HG03280 (cell line): ENCODE results near the gene JOSD1.

Experiments used
- ATAC-seq: cut with Tn5 transposase; IDR thresholded peaks from one replicate; pipeline ENCODE4 v1.9.1; 2021; ENCODE audit warnings: mild to moderate bottlenecking, moderate library complexity; ENCODE audit not compliant: unreplicated experiment

JOSD1 gene

GRCh38 chr22:38700789-38701628 lies at the start of gene JOSD1:
TSS of gene JOSD1 (minus strand) at chr22:38700943. CDS start at chr22:38699987, 956 bp downstream.
- ATAC-seq: peak; percentile 40

- no peak for ATAC-seq
Measured at GRCh38 chr22:38750104-38750503, 49.4 kb upstream of the JOSD1 start.

- ATAC-seq: no peak
Measured at GRCh38 chr22:38748487-38749136, 47.9 kb upstream of the JOSD1 start.

GRCh38 chr22:38745676-38746460 lies 45.1 kb upstream of the JOSD1 start:
- ATAC-seq: no peak

GRCh38 chr22:38744981-38745380 lies 44.2 kb upstream of the JOSD1 start:
- ATAC-seq: no peak

- ATAC-seq: no peak
Measured at GRCh38 chr22:38742176-38742942, 41.6 kb upstream of the JOSD1 start.

- ATAC-seq: no peak
Measured at GRCh38 chr22:38741576-38741975, 40.8 kb upstream of the JOSD1 start.

- ATAC-seq: no peak
Measured at GRCh38 chr22:38741166-38741565, 40.4 kb upstream of the JOSD1 start.

- ATAC-seq: no peak
Measured at GRCh38 chr22:38740754-38741153, 40.0 kb upstream of the JOSD1 start.

- ATAC-seq: no peak
Measured at GRCh38 chr22:38740116-38740723, 39.5 kb upstream of the JOSD1 start.

GRCh38 chr22:38739300-38740055 lies 38.7 kb upstream of the JOSD1 start:
- no peak for ATAC-seq

GRCh38 chr22:38738475-38739070 lies 37.8 kb upstream of the JOSD1 start:
- ATAC-seq: no peak

- no peak for ATAC-seq
Measured at GRCh38 chr22:38737302-38738060, 36.7 kb upstream of the JOSD1 start.

GRCh38 chr22:38736257-38736570 lies 35.5 kb upstream of the JOSD1 start:
- ATAC-seq: no peak

- ATAC-seq: no peak
Measured at GRCh38 chr22:38735465-38736256, 34.9 kb upstream of the JOSD1 start.

- no peak for ATAC-seq
Measured at GRCh38 chr22:38735126-38735464, 34.4 kb upstream of the JOSD1 start.

GRCh38 chr22:38734421-38735100 lies 33.8 kb upstream of the JOSD1 start:
- ATAC-seq: no peak
